Measurements from ENCODE around the gene DLEC1.

- TF ChIP-seq CTCF (IDR thresholded peaks at IDR 0.05; ENCODE audit: insufficient read depth, low read length, poor library complexity, severe bottlenecking) (no peak), EZH2phosphoT487 (conservative IDR thresholded peaks at IDR 0.05; ENCODE audit: low read length) (no peak)
Observed at GRCh38 chr3:38169027-38169317, 130.0 kb downstream of the DLEC1 start.

Data from SU-DHL-6 (cell line).